GM23338 (cell line): ENCODE data around the gene CSTPP1.

Experiments used
- CREB1 ChIP-seq: fragments of 250-450 bp; sonication (Bioruptor Pico); IDR thresholded peaks from 2 replicates; pipeline ENCODE4 v1.5.0; 2020; ENCODE audit warnings: low read depth, mild to moderate bottlenecking, moderate library complexity
- EZH2 ChIP-seq: fragments of 200-600 bp; sonication (generic); IDR thresholded peaks from one replicate; pipeline ENCODE4 v1.8.0; 2017; ENCODE audit warnings: antibody characterized with exemption, mild to moderate bottlenecking, low read depth; ENCODE audit not compliant: unreplicated experiment
- NANOG ChIP-seq: IDR thresholded peaks from 2 replicates; pipeline ENCODE4 v1.6.1; 2016; ENCODE audit warnings: antibody characterized with exemption, borderline replicate concordance
- POLR2AphosphoS5 ChIP-seq: IDR thresholded peaks from 2 replicates; pipeline ENCODE4 v1.6.1; 2016; ENCODE audit warnings: antibody characterized with exemption, low read depth
- STAT1 ChIP-seq: IDR thresholded peaks from one replicate; pipeline ENCODE4 v1.6.1; 2016; ENCODE audit warnings: antibody characterized with exemption; ENCODE audit not compliant: unreplicated experiment
- TF ChIP-seq, protein P1 (sequence below), 2 experiments: fragments of 200-600 bp in 1 of 2; sonication (generic) in 1 of 2; conservative IDR thresholded peaks; 2 replicates each; pipeline versions ENCODE4 v1.5.1 to v1.6.1; 2016 to 2017; ENCODE audit warnings: antibody characterized with exemption in 2 of 2, low read depth in 2 of 2, mild to moderate bottlenecking in 2 of 2, moderate library complexity in 1 of 2
- TF ChIP-seq, protein P2 (sequence below): IDR thresholded peaks from one replicate; pipeline ENCODE4 v1.6.1; 2018; ENCODE audit warnings: antibody characterized with exemption; ENCODE audit not compliant: unreplicated experiment

DNA sequence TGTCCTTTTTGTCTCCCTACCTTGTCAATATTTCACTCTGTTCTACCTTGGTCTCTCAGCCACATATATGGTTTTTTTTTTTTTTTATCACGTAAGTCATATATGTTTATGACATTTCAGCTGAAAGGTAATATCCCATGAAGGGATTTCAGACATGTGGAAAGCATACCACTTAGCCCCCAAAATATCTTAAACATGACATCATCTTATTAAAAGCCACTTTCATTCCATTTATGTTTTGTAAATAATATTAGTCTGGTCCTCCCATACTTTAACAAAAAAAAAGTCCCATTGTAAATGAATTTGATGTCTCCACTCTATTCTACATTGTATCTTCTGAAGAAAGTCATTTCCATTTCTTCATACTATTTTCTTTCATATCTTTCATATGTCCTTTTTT lies 85.4 kb downstream of the CSTPP1 start:
- TF ChIP-seq, protein P1, sequence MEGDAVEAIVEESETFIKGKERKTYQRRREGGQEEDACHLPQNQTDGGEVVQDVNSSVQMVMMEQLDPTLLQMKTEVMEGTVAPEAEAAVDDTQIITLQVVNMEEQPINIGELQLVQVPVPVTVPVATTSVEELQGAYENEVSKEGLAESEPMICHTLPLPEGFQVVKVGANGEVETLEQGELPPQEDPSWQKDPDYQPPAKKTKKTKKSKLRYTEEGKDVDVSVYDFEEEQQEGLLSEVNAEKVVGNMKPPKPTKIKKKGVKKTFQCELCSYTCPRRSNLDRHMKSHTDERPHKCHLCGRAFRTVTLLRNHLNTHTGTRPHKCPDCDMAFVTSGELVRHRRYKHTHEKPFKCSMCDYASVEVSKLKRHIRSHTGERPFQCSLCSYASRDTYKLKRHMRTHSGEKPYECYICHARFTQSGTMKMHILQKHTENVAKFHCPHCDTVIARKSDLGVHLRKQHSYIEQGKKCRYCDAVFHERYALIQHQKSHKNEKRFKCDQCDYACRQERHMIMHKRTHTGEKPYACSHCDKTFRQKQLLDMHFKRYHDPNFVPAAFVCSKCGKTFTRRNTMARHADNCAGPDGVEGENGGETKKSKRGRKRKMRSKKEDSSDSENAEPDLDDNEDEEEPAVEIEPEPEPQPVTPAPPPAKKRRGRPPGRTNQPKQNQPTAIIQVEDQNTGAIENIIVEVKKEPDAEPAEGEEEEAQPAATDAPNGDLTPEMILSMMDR (conservative IDR thresholded peaks at IDR 0.05; ENCODE audit: low read depth in 2 of 2): no peak
- TF ChIP-seq EZH2: no peak
- TF ChIP-seq POLR2AphosphoS5: no peak
- TF ChIP-seq STAT1: no peak
- TF ChIP-seq, protein P2, sequence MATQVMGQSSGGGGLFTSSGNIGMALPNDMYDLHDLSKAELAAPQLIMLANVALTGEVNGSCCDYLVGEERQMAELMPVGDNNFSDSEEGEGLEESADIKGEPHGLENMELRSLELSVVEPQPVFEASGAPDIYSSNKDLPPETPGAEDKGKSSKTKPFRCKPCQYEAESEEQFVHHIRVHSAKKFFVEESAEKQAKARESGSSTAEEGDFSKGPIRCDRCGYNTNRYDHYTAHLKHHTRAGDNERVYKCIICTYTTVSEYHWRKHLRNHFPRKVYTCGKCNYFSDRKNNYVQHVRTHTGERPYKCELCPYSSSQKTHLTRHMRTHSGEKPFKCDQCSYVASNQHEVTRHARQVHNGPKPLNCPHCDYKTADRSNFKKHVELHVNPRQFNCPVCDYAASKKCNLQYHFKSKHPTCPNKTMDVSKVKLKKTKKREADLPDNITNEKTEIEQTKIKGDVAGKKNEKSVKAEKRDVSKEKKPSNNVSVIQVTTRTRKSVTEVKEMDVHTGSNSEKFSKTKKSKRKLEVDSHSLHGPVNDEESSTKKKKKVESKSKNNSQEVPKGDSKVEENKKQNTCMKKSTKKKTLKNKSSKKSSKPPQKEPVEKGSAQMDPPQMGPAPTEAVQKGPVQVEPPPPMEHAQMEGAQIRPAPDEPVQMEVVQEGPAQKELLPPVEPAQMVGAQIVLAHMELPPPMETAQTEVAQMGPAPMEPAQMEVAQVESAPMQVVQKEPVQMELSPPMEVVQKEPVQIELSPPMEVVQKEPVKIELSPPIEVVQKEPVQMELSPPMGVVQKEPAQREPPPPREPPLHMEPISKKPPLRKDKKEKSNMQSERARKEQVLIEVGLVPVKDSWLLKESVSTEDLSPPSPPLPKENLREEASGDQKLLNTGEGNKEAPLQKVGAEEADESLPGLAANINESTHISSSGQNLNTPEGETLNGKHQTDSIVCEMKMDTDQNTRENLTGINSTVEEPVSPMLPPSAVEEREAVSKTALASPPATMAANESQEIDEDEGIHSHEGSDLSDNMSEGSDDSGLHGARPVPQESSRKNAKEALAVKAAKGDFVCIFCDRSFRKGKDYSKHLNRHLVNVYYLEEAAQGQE: no peak
- TF ChIP-seq NANOG: no peak
- no peak for TF ChIP-seq CREB1
